Measurements from ENCODE around the gene CHI3L1.

The CHI3L1 gene

DNA sequence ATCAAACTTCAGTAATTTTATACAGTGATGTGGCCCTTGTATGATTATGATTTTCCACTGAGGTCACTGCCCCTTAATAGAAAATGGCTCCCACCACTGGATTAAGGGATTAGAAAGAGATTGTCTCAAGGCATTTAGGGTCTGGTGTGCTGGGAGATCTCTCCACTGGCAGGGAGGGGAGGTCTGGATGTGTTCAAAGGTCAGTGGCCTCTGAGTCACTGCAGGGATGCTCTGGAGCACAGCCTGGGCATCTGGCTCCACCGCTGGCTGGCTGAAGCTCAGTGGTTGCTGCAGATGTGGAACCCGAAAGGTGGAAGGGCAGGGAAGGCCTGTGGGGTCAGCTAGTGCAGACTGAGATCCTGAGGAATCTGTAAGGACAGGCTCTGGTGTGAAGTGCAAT lies 18.3 kb upstream of the CHI3L1 start:
- DNase-seq (ENCODE audit: low spot score) = no peak

DNA sequence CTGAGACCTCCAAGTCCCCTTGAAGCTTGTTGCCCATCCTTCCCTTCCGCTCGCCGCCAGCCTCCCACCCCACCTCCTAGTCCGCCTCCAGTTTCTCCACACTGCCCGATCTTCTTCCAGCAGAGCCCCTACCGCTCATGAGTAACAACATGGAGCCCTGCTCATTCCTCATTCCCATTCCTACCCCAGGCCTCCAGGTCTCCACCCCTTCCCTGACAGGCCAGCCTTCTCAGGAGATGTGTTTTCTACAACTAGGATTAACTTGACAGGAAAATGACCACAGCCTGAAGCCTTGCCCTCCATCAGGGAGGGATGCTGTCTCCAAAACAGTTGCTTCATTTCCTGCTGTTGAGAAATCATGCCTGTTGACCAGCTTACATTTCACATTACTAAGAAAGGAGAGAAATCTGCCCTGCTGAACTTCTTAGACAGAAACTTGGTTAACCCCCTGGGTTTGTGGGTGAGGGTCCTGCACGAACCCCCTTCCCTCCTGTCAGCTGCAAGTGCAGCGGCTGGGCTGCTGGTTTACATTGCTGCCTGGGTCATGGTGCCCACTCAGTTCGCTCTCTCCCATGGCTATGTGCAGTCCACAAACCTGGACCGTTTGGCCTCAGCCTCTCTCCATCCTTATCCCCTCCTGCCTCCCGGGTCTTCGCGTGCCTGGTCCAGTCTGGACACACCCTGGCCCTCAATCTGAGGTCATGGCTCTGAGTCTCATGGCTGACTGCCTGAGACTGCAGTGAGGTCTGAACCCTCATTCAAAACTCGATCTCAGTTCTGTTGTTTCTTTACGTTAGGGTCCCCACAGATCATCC lies 16.1 kb upstream of the CHI3L1 start:
- DNase-seq (ENCODE audit: low spot score) = no peak

DNA sequence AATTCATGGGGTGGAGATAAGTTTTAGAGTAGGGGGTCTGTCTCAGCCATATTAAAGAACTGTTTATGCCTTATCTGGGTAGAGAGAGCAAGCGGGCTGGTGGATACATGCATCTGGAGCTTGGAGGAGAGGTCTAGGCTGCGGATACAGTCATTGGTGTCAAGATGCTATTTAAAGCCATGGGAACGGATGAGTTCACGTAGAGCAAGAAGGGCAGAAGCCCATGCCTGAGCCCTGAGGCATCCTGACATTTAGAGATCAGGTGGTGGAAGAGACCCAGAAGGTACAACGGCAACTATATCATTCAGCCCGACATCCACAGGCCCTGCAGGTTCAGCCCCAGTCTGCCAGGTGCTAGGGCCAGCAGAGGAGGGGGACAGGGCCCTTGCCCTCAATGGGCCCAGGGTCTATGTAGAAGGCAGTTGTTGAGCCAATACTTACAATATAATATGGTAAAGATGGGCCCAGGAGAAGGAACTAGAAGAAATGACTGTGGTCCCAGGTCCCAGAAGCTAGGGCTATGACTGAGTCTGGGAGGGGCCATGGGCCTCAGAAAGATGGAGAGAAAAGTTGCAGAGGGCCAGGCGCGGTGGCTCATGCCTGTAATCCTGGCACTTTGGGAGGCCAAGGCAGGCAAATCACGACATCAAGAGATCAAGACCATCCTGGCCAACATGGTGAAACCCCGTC lies 15.2 kb upstream of the CHI3L1 start:
- DNase-seq (ENCODE audit: low spot score) = no peak

DNA sequence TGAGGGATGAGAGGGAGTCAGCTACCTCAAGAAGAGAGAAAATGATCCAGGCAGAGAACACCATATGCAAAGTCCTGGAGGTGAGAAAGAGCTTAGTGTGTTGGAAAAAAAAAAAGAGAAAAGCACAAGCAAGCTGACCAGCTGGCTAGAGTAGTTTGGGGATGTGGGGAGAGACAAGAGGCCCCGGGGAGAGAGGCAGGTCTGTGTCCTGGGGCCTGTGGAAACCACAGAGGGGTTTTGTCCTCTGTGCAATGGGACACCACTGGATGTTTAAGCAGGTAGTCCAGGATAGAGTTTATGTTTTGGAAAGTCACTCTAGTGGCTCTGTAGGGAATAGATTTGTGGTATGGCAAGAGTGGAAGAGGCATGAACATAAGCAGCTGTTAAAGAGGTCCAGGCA lies 14.4 kb upstream of the CHI3L1 start:
- no peak for DNase-seq (ENCODE audit: low spot score)

DNA sequence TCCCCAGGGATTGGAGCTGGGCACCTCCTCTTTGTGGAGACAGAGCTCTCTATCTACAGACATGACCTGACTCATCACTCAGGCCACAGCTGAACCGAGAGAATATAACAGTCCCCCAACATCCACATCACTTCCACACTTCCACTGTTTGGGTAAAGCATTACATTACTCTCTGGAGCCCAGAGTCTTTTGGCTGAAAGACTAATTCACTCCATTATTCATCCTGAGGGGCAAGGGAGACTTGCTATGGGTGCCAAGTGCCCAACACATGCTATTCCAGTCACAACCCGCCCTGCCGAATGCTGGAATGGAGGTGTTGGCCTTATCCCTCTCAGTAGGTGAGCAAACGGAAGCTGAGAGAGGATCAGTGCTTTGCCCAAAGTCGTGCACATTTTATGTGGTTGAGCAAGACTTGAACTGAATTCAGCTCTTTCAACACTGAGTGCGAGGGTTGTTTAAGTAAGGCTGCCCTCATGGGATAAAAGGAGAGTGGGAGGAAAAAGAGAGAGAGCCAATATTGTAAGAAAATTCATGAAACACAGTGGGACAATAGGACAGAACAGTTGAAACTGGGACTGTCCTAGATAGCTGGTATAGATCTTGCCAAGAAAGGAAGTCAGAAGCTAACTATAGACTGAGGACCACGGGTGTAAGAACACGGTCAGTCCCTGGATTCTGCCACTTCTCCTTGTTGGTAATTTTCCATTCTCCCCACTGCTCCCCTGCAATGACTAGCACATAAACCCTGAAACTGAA lies 13.5 kb upstream of the CHI3L1 start:
- no peak for DNase-seq (ENCODE audit: low spot score)

DNA sequence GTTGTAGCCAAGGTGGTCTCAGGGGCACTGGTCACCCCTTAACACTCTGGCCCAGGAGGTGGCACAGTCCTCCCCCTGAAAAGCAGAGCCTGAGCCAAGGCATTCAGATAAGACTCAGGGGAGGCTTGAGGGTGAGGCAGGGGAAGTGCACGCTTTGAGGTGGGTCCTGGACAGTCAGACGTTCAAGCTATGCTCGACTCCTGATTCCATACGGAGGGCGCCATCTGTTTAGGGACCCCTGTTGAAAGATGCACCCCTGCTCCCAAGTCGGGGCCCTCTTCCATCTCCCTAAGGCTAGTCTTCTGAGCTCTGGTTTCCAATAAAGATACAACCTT lies 12.9 kb upstream of the CHI3L1 start:
- no peak for DNase-seq (ENCODE audit: low spot score)

DNA sequence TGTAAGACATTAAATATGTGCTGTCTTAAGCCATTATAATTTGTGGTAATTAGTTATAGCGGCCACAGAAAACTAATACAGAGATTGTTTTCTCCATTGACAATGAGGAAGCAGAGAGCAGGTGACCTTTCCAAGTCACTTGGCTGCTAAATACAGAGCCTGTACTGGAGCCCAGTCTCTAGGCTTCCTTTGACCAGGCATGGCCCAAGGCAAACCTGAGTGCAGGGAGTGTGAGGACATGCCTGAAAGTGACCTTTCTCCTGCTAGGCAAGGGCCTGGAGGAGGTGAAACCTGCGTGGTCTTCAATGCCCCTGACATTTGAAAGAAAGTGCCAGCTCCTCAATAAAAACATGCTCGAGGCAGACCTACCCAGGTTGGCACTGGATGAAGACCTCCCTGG lies 12.5 kb upstream of the CHI3L1 start:
- no peak for DNase-seq (ENCODE audit: low spot score)

DNA sequence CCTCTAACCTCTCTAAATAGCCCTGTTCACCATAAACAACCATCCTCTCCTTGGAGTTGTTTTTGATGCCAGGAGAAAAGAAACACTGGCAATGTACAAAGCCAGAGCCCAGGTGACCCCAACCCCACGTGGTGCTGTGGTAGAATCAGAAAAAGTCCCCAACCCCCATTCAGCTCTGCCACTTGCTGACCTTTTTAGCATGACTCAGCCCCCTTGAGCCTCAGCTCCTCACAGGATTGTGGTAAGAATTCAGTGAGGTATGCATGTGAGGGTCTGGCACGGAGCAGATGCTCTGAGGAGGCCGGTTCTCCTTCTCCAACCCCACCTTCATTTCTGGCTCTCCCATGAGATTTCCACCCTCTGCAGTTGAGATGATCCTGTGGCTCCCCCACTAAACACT lies 11.1 kb upstream of the CHI3L1 start:
- DNase-seq (ENCODE audit: low spot score) = no peak

DNA sequence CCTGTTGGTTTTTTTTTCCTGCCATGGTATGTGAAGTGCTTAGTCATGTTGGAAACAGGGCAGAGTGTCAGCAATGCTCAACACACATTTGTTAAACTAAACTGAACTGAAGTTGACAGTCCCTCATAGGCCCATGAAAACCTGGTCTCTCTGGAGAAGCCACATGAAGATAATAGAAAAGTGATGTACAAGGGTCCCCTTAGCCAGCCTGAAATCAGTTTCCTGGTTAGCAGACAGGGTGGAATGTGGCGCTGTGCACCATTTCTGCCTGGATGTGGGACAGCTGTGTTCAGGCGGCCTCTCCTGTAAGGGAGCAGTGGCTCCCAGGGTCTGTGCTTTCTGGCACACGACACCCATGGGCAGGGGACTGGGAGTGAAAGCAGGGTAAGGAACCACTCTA lies 9.9 kb upstream of the CHI3L1 start:
- DNase-seq (ENCODE audit: low spot score) = no peak

DNA sequence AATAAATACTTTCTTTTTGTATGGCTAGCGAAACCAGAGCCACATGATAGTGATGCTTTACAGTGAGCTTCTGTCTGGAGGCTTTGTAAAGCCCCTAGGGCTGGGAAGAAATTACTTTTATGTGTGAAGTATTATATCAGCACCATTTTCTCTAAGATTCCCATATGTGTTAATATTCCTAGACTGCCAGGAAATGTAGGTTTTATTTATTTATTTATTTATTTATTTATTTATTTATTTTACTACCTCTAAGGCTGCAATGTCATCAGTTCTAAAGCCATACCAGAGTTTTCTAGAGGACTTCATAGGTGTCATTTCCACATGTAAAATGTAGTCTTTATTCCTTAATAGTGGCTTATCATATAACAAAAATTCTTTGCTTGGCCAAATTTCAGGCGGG lies 4.4 kb upstream of the CHI3L1 start:
- no peak for DNase-seq (ENCODE audit: low spot score)

DNA sequence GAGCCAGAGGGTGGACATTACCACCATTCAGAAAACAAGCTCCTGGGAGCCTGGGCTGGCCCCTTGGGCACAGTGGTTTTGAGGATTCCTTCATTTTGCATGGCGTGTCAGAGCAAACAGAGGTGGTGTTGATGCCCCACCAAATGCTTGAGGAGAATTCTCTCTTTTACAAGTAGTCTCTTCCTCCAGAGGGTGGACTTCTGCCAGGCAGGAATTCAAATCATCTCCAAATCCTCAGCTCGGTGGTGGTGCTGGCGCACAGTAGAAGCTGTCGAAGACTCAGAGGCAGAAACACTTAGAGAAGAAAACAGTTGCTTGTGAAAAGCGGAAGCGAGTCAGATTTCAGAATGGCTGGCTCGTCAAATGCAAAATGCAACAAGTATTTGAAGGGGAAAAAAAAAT lies 3.4 kb upstream of the CHI3L1 start:
- no peak for DNase-seq (ENCODE audit: low spot score)

DNA sequence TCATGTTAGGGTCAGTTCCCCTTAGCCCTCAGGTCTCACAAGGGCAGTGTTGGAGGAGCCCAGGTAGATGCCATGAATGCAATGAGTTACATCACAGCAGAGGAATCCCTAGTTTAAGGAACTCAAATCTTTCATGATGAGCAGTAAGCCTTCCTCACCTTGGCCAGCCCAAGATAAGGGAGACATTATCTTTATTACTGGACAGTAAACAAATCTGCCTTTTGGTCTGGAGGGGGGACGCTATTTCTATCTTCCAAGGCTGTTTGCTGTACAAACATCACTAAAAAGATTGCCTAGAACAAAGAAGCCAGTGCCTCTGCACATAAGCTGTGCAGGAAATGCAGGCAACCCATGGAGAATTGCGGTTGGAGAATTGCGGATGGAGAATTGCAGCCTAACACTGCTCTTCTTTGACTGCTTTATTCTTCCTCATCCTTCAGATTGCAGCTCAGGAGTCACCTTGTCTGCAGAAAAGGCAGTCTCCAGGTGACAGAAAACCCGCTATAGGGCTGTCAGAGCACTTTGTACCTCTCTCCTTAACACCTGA lies 2.3 kb upstream of the CHI3L1 start:
- DNase-seq (ENCODE audit: low spot score) = no peak

DNA sequence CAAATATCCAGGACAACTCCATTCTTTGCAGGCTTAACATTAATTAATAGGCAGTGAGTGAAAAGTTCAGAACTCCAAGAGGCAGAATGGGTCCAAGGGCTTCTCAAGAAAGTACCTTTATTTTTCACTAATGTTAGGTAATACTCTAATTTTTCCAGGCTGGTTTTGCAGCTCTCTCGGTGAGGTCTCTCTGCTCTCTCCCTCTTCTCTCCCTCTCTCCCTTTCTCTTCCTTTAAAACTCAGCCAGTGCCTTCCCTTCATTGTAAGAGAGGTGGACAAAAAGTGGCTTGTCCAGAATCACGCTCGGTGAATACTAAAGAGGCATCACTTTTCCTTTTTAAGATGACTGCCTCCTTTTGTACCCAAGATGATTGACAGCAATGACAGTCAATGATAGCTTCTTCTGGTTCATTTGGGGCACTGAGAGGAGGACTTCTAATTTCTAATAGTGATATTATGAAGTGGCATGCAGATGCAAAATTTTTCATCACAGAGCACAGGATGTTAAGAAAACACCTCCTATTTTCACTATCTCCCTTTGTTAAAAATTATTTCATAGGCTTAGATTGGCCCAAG lies 1.3 kb upstream of the CHI3L1 start:
- no peak for DNase-seq (ENCODE audit: low spot score)

DNA sequence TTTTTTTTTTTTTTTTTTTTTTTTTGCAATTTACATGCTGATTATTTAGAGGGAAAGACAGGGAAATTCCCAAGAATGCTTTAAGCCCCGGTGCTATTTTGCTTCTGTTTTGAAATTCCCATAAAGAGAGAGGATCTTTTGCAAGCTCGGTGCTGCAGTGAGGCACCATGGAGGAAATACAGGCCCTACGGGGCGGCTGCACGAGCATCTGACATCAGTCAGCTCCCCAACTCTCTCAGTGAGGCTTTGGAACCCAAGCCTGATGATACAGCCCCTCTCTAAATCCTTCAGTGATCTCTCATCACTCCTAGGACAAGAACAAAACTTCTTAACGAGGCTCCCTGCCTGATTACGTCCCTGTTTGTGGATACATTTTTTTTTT lies 791 bp upstream of the CHI3L1 start:
- DNase-seq (ENCODE audit: low spot score) = no peak

DNA sequence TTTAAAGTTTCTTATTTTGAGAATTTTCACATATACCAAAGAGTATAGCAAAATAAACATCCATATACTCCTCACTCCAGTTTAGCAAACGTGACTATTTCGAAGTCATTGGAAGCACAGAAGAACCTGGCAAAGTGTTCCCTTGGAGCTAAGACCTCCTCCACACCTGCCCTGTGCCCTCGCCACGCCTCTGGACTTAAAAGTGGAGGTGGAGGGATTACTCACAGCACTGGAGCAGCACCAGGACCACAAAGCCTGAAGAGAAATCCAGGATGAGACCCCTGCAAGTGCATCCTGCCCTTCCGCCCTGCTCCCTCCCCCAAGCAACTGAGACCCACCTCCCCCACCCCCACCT lies 436 bp downstream of the CHI3L1 start:
- DNase-seq (ENCODE audit: low spot score) = no peak

DNA sequence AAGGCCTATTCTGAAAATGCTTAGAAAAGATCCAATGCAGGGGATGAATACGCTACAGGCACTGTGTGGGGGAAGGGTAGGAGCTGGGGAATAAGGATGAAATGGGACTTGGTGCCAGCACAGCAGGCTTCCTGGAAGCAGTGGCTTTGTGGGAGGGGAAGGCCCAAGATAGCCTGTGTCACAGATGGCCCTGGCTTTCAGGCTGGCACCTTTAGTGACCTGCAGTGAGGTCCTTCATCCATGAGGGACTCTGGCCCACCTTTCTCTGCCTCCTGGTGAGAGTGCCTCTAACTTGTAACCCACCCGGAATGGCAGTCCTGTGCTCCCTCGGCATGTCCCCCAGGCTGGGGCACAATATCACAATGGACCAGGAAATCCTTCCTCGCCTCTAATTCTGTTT lies 919 bp downstream of the CHI3L1 start:
- DNase-seq (ENCODE audit: low spot score) = no peak

DNA sequence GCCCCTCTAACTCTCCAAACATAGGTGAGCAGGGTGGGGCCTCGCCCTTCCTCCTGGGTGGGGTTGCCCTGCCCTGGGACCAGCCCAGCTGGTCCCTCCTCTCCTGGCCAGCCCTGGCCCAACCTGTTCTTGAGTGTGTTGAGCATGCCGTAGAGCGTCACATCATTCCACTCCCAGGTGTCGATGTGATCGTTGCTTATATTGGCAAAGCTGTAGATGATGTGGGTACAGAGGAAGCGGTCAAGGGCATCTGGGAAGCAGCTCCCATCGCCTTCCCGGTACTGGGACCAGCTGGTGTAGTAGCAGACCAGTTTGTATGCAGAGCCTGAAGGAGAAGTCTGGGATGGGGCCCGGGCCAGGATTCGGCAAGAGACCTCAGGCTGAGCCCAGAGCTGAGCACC lies 1.4 kb downstream of the CHI3L1 start:
- DNase-seq (ENCODE audit: low spot score) = no peak

DNA sequence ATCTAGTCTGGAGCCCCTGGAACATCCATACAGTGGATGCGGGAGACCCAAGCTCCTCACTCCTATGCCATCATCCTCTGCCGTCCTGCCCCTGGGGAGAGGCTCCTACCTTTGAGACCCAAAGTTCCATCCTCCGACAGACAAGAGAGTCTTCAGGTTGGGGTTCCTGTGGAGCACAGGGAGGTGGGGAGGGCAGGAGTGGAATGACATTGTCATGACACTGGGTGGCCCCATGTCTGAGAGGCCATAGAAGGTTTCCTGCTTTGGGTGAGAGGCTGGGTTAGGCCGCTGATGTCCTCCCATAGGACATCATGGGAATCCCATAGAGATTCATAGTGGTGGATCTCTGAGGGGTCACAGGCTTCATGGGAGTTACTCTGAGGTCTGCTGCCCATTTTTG lies 2.0 kb downstream of the CHI3L1 start:
- DNase-seq (ENCODE audit: low spot score) = no peak

DNA sequence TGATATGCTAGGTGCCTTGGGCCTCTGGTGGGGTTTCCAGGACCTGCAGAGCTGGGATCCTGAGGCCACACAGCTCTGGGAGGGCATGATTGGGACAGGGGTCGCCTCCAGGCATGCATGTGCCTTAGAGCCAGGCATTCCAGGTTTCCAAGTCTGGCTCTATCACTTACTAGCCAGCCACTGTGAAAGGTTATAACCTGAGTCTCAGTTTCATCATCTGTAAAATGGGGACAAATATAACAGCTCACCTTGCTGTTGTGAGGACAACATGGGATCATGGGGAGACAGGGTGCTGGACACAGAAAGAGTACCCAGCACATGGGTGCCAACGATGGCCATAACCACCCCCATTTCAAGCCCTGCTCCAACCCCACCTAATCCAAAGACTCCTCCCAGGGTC lies 2.7 kb downstream of the CHI3L1 start:
- no peak for DNase-seq (ENCODE audit: low spot score)

DNA sequence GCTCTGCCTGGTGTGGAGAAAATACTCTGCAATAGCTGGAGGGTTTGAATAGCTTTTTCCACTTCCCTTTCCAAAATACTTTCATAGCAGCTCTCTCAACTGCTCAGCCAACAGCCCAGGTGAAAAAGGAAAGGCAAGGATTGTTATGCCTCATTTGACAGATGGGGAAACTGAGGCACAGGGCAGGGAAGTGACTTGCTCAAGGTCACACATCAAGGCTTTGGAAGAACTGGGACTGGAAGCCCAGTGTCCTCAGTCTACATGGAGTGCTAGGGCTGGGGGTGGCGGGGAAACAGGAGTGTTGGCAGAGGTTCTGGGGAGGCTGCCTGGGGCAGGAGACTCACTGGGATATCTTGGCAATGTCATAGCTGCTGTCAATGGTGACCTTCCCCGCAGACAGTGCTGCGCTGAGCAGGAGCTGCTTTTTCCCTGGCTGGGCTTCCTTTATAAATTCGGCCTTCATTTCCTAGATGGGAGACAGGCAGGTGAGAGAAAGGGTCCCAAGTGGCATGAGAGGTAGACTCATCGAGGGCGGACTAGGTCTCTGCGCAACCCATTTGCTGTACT lies 4.0 kb downstream of the CHI3L1 start:
- DNase-seq (ENCODE audit: low spot score) = no peak

DNA sequence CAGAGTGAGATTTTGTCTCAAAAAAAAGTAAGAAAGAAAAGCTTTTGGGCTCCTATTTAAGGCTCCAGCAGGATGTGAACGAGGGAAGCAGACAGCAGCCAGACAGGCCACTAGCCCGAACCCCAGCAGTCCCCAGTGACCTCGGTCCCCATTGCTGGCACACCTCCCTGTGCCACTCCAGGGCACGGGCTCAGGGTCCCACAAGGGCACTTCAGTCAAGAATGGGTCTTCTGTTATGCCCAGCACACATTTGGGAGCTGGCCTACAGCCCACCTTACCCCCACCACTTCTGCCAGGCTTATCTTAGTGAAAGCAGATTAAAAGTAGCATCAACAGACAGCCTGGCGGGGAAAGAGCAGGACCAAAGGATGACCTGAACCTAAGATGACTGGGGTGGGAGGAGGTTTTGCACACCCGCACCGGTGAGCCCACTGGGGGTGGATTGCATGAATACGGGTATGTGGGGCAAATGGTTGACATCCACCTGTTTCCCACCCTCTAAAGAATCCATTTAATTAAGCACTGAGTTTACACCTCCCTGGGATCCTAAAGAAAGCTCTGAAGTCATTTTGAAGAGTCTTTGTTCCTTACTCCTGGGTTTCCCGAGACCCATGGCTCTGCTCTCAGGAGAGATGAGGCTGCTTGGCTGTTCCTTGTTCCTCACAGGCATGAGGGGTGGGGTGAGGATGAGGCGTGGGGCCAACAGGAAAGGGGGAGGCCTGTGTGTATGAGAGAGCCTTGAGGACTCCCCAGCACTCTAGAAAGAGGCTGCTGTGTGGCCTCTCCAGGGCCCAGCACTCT lies 4.7 kb downstream of the CHI3L1 start:
- DNase-seq (ENCODE audit: low spot score) = no peak
